ENCODE data around the gene TTC34. TPM values are rescaled to one million over a fixed set of nuclear protein-coding genes. Genes with fewer than 3 reads are reported as not detected.

The TTC34 gene
- total and polyA plus RNA-seq, 7 donors = 0.01 to 0.15 (median 0.04) TPM

DNA sequence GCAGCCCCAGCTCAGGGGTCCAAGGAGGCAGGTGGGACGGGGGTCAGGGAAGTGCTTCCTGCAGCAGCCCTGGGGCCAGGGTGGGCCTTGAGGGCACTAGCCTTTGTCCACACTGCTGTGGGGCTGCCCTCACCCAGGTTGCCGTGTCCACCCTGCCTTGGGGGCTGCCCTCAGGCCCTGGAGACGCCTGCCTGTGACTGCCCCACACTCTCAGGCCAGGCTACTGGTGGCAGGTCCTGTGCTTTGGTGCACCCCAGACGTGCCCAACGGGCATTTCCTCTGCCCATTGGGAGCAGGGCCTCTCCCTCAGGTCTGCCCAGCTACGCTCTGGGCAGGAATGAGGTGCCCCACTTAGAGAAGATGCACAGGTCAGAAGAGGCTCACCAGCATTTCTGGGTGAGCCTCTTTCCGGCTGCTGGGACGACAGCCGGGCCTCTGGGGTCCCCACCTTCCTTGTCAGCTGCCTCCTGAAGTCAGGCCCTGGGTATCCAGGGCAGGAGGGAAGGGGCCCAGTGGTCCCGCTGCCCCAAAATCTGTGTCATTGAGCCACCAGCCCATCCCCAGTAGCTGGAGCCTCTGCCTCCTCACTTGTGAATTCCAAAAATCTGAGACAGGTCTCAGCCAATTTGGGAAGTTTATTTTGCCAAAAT lies 166.0 kb downstream of the TTC34 start:
- DNase-seq (no peak), ATAC-seq (no peak)
- H3K9me3 ChIP-seq = no peaks in the 10 kb centered on the region
- intact Hi-C loops (cut with DNase I) = no loop called here
- H3K4me3 ChIP-seq = no peak overlapping the region
- no peak overlapping the region for H3K27ac ChIP-seq
- TF ChIP-seq CTCF (IDR thresholded peaks at IDR 0.05) = no peak
- no peaks in the 10 kb centered on the region for H3K4me1 ChIP-seq
- H3K27me3 ChIP-seq (ENCODE audit: insufficient read depth in 3 of 3, low read length in 2 of 3) = peaks cover 0 to 40% (median 25%) of the 10 kb centered on the region in 3 donors
- no peaks in the 10 kb centered on the region for H3K36me3 ChIP-seq (ENCODE audit: insufficient read depth in 1 of 2, low read depth in 1 of 2)
- 78 to 80% (median 80%) methylated on average over 9 to 10 of the region's 10 CpGs for WGBS, 3 donors

- DNase-seq (no peak), ATAC-seq (no peak)
- 37 to 48% (median 47%) methylated on average over 6 to 8 of the region's 8 CpGs for WGBS, 3 donors
- intact Hi-C loops (cut with DNase I) = no loop called here
- Histone ChIP-seq H3K27ac (no peak overlapping the region), H3K27me3 (ENCODE audit: insufficient read depth in 3 of 3, low read length in 2 of 3) (peaks cover 0 to 45% (median 23%) of the 10 kb centered on the region in 3 donors), H3K4me3 (no peak overlapping the region), H3K36me3 (ENCODE audit: insufficient read depth in 1 of 2, low read depth in 1 of 2) (no peaks in the 10 kb centered on the region), H3K9me3 (no peaks in the 10 kb centered on the region), H3K4me1 (no peaks in the 10 kb centered on the region)
- no peak for TF ChIP-seq CTCF (IDR thresholded peaks at IDR 0.05)
Observed at GRCh38 chr1:2633936-2634491, 167.5 kb downstream of the TTC34 start.

DNA sequence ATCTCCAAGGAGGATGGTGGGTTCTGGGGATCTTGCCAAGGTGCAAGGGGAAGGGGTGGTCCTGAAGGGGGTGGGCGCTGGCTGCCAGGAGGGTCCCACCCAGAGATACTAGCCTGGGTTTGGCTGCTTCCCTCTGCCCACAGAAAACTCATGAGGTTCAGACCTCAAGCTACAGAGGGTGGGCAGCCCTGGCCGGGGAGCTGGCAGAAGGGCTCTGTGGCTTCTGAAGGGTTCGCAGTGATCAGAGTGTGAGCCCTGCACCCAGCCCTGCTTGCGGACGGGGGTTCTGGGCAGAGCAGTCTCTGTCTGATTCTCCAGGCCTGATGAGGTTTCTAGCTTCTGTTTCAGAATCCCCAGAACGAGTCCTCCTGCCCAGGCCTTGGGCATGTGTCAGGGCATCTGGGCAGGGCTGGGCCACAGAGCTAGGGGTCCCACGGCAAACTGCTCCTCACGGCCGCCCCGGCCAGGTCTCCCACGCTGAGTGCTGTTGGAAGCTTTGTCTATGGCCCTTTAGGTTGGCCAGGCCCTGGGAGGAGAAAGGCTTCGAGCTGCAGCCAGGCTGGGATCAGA lies 168.0 kb downstream of the TTC34 start:
- Histone ChIP-seq H3K4me1 (no peaks in the 10 kb centered on the region), H3K9me3 (no peaks in the 10 kb centered on the region), H3K27ac (no peak overlapping the region), H3K4me3 (no peak overlapping the region), H3K27me3 (ENCODE audit: insufficient read depth in 3 of 3, low read length in 2 of 3) (peaks cover 0 to 50% (median 21%) of the 10 kb centered on the region in 3 donors), H3K36me3 (ENCODE audit: insufficient read depth in 1 of 2, low read depth in 1 of 2) (no peaks in the 10 kb centered on the region)
- DNase-seq (no peak), ATAC-seq (no peak)
- intact Hi-C loops (cut with DNase I) = no loop called here
- TF ChIP-seq CTCF (IDR thresholded peaks at IDR 0.05) = no peak
- 60 to 75% (median 74%) methylated on average over 11 to 12 of the region's 12 CpGs for WGBS, 3 donors

DNA sequence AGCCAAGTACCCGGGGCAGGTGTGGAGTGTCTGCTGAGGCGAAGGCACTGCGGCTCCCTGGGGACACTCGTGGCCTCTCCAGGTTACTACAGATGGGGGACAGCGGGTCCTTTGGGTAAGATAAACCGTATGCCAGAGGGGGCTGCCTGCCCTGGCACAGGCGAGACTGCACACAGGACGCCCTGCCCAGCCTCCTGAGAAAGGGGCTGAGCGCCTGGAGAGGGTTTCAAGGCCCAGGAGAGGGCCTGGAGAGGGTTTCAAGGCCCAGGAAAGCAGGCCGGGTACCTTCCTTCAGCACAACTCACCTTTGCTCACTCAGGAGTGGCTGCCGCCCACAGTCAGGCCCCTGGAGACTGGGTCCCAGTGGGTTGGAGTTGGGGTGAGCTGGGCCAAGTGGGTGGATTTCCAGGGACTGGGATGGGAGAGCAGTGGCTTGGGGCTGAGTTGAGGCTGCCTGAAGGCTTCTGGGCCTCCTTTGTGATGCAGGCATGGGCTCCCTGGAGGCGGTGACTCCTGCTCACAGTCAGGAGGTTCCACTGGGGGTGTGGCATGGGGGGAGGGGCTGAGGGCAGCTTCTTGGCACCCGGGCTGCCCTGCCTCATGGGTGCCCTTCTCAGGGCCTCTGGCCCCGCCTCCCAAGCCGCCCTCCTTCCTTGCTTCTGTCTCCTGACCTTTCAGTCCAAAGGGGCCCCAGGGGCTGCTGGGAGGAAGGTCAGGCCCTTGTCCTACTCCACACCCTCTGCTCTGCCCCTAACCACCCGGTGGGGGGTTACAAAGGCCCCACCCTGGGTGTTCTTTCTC lies 168.7 kb downstream of the TTC34 start, which contains the start of gene MMEL1:
MMEL1 (minus strand) TSS at position 456 of the 801 bp plus-strand sequence. CDS start 3,532 bp downstream, outside the sequence.
- Histone ChIP-seq H3K27ac (no peak within 1 kb of the TSS), H3K9me3 (no peaks in the 10 kb centered on the region), H3K4me1 (no peaks in the 10 kb centered on the region), H3K36me3 (ENCODE audit: insufficient read depth in 1 of 2, low read depth in 1 of 2) (no peaks in the 10 kb centered on the region), H3K4me3 (no peak within 1 kb of the TSS), H3K27me3 (ENCODE audit: insufficient read depth in 3 of 3, low read length in 2 of 3) (peaks cover 0 to 57% (median 20%) of the 10 kb centered on the region in 3 donors)
- DNase-seq = no peak
- intact Hi-C loops (cut with DNase I) = no loop called here
- TF ChIP-seq CTCF (IDR thresholded peaks at IDR 0.05) = no peak
- WGBS, 3 donors = 61 to 70% (median 66%) methylated on average over 16 of the region's 16 CpGs
- ATAC-seq = no peak
